Dedifferentiated amniotic fluid mesenchymal stem cell (primary cell): Measurements from ENCODE around the gene DEGS1.
"Not testable (repeated sequence)": the region's sequence is repeated elsewhere in the genome, so short reads cannot be mapped to it uniquely, and the experiment has no call there.

ENCODE experiments used
- DNase-seq: peaks from one replicate; pipeline ENCODE4 v3.0.0-alpha.2; 2016; ENCODE audit errors: extremely low spot score

The DEGS1 gene

DNA sequence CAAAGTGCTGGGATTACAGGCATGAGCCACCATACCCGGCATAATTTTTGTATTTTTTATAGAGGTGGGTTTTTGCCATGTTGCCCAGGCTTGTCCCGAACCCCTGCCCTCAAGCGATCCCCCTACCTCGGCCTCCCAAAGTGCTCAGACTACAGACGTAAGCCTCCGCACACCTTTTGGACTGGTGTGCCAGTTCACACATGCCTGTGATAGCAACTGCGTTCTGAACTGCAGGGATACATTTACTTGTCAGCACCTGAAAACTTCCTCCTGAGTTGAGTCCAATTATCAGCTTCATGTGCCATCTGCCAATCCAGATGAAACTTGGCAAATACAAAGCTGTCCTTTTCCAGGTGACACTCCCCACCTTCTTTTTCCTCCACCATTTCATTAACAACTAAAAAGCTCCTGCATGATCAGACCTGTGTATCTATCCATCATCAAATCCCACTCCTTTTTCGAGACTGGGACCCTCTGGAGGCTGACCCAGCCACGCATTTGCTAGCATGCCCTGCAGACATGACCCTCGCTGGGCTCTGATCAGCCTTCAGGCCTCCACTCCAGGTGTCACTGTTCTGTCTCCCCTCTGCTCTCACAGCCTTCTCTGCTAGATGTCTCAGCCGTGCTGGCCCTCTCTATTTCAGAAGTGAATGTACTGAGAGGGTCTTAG is 2.1 kb upstream of the DEGS1 start:
- no peak for DNase-seq

- no peak for DNase-seq
Observed at GRCh38 chr1:224181453-224181810, 1.6 kb upstream of the DEGS1 start.

DNA sequence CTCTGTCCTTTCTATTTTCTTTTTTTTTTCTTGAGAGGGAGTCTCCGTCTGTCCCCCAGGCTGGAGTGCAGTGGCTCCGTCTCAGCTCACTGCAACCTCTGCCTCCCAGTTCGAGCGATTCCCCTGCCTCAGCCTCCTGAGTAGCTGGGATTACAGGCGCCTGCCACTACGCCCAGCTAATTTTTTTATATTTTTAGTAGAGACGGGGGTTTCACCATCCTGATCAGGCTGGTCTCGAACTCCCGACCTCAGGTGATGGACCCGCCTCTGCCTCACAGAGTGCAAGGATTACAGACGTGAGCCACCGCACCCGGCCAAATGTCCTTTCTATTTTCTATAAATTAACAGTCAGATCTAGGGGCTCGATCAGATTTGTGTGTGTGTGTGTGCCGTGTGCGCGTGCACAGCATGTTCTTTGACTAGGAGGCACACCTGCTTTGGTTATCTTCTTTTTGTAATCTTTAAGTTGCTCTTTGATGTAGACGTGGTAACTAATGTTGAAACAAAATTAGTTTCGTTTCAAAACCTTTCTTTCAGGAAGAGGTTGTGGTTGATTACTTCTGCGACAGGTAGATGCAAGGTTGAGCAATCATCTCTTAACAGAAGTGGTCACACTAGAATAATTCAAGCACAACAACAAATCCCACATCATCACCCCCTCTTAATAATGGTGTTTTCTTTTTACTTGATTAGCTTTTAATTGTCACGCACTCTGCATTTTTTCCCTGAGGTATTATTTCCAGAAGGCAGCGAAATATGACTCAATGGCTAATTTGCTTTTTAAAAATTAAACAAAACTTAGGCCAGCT is 779 bp upstream of the DEGS1 start:
- no peak for DNase-seq

- peak; percentile 41 for DNase-seq
Observed at GRCh38 chr1:224183591-224184312, 712 bp downstream of the DEGS1 start.

DNA sequence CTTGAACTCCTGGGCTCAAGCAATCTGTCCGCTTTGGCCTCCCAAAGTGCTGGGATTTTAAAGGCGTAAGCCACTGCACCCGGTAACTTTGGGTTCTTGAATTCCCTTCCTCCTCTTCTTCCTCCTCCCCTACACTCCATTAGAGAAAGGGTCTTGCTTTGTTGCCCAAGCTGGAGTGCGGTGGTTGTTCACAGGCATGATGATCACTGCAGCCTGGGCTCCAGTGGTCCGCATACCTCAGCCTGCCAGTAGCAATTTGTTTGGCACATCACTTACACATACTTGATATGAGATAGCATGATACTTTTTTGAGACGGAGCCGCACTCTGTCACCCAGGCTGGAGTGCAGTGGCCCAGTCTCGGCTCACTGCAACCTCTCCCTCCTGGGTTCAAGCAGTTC is 2.2 kb downstream of the DEGS1 start:
- no peak for DNase-seq

DNA sequence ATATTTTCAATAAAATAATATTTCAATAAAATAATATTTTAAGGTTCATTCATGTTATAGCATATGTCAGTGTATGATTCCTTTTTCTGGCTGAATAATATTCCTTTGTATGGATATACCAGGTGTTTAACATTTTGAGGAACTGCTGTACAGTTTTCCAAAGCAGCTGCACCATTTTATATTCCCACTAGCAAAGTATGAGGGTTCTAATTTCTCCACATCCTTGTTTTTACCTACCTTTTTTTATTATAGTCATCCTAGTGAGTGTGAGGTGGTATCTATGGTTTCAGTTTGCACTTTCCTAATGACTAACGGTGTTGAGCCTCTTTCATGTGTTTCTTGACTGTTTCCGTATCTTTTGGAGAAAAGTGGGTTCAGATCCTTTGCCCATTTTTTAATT is 5.2 kb downstream of the DEGS1 start:
- DNase-seq, result no peak

DNA sequence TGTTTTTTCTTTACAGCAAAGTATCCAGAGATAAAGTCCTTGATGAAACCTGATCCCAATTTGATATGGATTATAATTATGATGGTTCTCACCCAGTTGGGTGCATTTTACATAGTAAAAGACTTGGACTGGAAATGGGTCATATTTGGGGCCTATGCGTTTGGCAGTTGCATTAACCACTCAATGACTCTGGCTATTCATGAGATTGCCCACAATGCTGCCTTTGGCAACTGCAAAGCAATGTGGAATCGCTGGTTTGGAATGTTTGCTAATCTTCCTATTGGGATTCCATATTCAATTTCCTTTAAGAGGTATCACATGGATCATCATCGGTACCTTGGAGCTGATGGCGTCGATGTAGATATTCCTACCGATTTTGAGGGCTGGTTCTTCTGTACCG is 6.5 kb downstream of the DEGS1 start:
- DNase-seq, result no peak

GRCh38 chr1:224192082-224192788 is 9.2 kb downstream of the DEGS1 start:
- DNase-seq, result no peak

- DNase-seq, result no peak
Observed at GRCh38 chr1:224193319-224193966, 10.4 kb downstream of the DEGS1 start.

GRCh38 chr1:224196813-224197600 is 14.0 kb downstream of the DEGS1 start:
- no peak for DNase-seq

DNA sequence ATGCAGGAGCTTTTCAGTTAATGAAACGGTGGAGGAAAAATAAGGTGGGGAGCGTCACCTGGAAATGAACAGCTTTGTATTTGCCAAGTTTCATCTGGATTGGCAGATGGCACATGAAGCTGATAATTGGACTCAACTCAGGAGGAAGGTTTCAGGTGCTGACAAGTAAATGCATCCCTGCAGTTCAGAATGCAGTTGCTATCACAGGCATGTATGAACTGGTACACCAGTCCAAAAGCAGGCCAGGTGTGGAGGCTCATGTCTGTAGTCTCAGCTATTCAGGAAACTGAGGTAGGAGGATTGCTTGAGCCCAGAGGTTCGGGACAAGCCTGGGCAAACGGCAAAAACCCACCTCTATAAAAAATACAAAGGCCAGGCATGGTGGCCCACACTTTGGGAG is 15.5 kb downstream of the DEGS1 start:
- no peak for DNase-seq

- no peak for DNase-seq
Observed at GRCh38 chr1:224199679-224200078, 16.6 kb downstream of the DEGS1 start.

DNA sequence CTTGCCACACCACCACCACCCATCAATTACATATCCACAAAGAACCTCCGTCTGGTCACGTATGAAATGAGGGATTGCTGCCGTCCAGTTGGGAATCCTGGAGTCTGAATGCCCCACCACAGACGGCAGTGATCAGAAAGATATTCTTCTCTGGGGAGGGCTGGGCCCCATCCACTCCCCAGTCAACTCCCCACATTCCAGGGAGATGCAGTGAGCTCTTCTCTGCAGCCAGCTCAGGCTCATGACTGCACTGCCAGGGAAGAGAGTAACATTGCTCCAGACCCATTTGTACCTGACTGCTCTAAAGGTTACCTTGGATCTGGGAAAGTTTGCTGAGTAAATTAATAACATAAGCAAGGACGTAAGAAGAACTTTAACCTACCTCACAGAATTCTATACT is 18.3 kb downstream of the DEGS1 start:
- no peak for DNase-seq

DNA sequence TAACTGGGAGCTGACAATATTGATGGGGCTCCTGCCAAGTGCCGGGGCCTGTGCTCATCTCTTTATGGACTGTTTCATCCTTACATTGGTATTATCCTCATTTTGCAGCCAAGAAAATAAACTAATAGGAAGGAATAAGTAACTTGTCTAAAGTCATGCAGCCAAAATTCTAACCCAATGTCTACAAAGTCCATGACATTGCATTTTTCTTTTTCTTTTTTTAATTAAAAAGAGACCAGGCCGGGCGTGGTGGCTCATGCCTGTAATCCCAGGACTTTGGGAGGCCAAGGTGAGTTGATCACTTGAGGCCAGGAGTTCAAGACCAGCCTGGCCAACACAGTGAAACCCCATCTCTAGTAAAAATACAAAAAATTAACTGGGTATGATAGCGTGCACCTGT is 18.8 kb downstream of the DEGS1 start:
- no peak for DNase-seq

DNA sequence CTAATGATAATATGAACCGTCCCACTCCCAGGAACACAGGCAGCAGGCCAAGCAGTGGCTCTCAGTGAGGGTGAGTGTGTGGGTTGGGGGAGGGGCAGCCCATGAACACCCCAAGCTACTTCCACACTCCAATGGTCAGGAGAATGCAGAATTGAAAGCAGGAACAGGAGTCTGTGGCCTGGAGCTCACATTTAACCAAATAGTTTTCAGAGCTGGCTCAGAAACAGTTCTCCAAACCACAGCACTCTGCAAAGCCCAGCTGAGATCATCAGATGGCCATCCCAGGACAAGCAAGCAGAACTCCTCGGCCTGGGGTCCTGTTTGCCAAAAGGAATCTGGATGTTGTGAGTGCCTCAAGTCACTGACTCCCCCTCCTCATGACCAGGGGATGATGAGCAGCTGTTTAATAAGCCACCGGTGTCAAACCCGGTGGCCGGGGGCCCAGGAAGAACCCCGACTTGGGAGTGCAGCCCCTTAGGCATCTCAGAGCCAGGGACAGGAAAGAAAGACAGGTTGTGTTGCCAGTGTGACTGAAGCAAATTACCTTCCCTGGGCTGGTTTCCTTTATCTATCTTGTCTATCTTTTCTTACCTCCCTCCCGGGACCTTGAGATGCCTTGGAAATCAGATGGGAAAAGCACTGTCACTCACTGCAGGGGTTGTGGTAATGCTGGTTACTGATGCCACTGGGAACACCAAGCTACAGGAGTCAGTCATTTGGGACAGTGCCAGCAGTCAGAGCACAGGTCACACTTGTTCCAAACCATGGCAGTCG is 20.4 kb downstream of the DEGS1 start:
- DNase-seq, result peak; percentile 31

- DNase-seq, result no peak
Observed at GRCh38 chr1:224205438-224205840, 22.4 kb downstream of the DEGS1 start.

DNA sequence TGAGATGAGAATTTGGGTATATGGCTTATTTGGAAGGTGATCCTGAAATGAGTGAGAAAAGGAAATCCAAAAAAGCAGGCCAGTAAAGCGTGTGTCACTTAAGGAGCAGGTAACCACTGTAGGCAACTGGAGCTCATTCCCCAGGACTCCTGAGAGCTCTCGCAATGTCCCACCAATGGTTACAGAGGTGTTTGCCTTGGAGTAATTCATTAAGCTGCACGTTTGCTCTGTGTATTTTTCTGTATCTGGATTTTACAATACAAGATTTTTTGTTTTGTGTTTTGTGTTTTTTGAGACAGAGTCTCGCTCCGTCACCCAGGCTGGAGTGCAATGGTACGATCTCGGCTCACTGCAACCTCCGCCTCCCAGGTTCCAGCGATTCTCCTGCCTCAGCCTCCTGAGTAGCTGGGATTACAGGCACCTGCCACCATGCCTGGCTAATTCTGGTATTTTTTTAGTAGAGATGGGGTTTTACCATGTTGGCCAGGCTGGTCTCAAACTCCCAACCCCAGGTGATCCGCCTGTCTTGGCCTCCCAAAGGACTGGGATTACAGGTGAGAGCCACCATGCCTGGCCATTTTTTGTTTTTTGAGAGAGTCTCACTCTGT is 23.0 kb downstream of the DEGS1 start:
- not testable (repeated sequence) for DNase-seq

DNA sequence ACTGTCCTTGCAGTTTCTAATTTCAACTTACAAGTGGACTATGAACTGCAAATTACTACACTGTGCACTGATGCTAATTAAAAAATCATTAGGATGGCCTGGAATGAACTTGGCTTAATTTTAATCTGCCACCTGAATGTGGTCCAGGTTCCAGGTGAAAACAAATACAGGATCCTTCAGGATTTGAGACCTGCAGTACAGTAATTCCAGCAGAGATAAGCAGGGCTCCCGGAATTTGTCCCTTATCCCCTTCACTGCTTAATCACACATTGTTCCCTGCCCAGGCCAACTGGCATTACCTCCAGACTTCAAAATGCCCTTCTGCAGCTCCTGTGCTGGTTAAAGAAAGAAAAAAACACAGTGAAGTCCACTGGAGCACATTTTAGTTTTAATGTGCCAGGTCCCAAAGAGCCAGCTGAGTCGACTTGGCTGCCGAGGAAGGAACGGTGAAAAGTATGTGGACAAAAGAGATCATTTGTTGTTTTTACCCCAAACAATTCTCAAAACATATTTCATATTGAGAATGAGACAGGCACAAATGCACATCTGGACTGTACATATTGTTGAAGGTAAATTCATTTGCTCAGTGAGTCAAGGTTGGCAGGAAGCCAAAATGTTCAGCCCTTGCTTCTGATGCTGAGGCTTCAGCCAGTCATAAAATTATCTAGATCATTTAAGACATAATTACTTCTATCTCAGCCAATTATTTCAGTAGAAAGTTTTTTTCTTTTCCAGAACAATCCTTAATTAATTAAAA is 28.3 kb downstream of the DEGS1 start:
- DNase-seq, result no peak

- DNase-seq, result no peak
Observed at GRCh38 chr1:224212618-224213061, 29.6 kb downstream of the DEGS1 start.
